Caki2 (cell line): ENCODE results near the gene ADAMTS6. TPM values are rescaled to one million over a fixed set of nuclear protein-coding genes. Genes with fewer than 3 reads are reported as not detected.
A peak's percentile ranks its signal among the peaks of the same experiment; 100 is the strongest.

Experiments
- DNase-seq: peaks from one replicate; pipeline ENCODE4 v3.0.0-alpha.2; 2015; ENCODE audit warnings: low read depth
- in situ Hi-C: cut with HindIII; loops from 2 replicates; pipeline ENCODE4 v1.10.0; 2016; ENCODE audit warnings: low sequenced_read_pairs, low pct_unique_long_range_greater_than_20kb, mixed read lengths
- total RNA-seq: library from RNA; depleted of rRNA; stranded (reverse); fragments of >200 nt; shearing (Covaris generic); gene quantifications from 2 replicates; pipeline ENCODE4 v1.2.3, GENCODE V29; 2014; ENCODE audit warnings: low replicate concordance

ADAMTS6 gene
- total RNA-seq, 1 experiment from 2014 or later, result not detected

DNA sequence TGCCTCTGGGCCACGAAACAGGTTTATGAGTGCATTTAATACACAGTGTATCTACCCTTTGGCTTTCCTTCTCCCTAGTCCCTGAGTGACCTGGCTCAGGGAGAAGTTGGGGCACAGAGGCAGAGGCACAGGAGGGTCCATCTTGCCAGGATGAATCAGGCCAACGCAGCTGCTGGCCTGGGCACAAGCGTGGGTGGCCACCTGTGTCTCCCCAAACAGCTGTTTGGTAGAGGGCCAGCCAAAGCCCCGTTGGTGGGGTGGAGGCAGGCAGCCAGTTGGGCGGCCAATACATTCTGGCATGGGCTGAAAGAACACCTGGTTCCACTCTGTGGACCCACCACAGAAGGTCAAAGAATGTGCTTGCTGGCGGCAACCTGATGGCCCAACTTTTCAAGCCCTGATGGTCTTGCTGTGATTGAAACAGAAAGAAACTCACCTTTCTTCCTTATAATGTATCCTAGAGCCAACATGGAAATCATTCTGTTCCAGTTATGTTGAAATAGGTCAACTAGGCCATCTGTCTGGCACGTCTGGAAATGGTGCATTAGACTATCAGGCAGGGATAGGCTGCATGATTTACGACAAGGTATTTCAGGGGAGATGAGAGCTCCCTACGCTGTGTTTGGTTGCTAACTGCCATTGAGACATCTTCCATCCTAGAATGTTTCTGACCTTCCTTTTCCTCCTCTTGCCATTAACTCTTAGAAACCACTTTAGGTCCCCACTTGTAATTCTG, 337.4 kb downstream of the ADAMTS6 start:
- in situ Hi-C loops, result no loop called here
- no peak for DNase-seq

DNA sequence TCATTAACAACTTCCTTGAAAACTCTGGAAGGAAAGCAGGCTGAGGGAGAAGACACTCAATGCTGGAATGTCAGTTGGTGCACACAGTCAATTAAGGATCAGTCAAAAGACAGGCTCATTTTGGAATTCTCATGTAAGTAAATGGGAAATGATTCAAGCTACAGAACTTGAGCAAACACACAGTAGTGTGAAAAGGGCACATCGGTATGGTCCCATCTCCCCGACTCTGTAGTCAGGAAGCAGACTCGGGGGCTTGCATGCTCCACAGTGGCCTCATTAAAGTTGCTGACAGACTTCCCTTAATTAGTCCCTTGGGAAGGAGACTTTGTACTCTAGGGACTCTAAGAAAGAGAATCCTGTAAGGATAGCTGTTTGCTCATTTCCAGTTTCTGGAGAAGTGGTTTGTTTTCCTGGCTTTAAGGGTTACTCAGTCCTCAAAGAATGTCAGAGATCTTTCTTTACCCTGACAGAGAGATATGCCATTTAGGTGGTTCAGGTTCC, 339.2 kb downstream of the ADAMTS6 start:
- DNase-seq, result no peak
- in situ Hi-C loops, result no loop called here

DNA sequence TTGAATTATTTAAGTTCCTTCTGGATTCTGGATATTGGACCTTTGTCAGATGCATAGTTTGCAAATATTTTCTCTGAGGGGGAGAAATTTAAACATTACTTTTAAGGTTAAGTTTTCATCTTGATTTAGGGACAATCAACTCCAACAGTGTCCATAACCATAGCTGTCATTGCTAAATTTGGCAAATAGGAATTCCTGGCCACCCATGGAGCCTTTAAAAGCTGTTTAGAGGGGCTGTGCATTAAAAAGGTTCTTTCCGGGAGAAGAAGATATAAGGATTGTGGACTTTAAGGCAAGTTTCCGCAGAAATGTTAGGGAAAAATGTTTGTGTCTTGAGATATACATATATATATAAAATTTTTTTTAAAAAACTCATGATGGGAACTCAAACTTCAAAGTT, 339.7 kb downstream of the ADAMTS6 start:
- in situ Hi-C loops, result no loop called here
- no peak for DNase-seq

DNA sequence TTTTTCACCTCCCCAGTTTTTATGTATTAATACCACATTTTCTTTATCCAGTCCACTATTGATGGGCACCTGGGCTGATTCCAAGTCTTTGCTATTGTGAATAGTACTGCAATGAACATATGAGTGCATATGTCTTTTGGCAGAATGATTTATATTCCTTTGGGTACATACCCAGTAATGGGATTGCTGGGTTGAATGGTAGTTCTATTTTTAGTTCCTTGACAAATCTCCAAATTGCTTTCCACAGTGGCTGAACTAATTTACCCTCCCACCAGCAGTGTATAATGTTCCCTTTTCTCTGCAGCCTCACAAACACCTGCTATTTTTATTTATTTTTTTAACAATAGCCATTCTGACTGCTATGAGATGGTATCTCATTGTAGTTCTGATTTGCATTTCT, 340.2 kb downstream of the ADAMTS6 start:
- in situ Hi-C loops, result no loop called here
- no peak for DNase-seq

DNA sequence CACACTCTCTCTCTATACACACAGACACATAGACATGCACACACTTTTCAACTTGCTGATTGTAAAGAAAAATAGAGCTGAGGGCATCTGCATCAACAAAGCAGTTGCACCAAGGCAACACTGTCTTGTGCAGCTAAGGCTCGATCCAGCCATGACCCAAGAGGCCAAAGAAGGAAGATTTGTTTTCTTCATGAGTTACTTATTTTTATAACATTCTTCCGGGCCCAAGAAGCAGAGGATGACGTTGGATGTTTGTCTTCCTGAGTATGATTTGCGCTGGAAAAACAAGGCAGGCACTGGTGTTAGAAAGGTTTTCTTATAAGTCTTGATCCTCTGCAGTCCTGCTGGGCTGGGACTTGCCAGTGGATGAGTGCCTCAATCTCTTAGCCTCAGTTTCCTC, 344.1 kb downstream of the ADAMTS6 start:
- in situ Hi-C loops, result no loop called here
- peak; percentile 37 for DNase-seq

DNA sequence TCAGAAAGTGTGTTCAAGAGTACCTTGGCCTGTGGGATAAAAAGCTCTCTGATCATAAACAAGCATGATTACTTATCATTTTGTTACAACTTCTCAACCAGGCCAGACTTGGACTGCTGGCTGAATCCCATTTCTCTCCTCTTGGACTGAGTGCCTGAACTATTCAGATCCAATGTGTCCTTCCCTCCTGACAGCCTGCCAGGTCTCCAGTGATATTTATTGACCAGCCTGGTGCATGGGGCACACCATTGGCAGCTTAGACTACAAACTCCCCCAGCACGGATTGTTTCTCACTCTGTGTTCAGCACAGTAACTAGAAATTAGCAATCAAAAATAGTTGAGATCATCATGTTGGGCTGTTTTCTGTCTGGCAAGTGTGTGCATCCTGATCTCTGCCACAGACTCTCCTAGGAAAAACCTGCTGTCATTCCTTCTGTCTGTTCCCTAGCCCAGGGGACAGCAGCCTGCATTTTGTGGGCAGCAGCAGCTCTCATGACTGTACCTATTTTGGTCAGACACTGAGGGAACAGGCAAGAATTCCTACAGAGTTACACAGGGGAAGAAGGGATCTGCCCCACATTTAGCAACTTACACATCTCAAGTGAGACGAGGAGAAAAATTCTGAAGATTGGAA, 348.1 kb downstream of the ADAMTS6 start:
- in situ Hi-C loops, result no loop called here
- no peak for DNase-seq

DNA sequence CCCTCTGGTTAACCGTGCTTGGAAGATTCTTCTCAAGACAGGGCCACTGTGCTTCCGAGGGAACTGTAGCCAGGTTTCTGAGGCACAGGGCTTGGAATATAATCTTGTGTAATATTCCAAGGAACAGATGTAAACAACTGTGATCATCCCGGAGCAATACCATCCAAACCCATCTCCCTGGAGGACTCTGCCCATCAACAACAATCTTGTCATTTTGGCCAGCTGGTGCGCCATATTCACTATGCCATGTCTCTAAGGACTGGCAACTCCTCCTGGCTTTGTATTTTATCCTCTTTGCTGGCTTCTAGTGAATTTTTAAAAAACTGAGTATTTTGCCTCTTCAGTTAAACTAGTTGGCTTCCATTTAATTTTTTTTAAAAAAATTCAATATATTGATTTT, 349.3 kb downstream of the ADAMTS6 start:
- in situ Hi-C loops, result no loop called here
- no peak for DNase-seq

DNA sequence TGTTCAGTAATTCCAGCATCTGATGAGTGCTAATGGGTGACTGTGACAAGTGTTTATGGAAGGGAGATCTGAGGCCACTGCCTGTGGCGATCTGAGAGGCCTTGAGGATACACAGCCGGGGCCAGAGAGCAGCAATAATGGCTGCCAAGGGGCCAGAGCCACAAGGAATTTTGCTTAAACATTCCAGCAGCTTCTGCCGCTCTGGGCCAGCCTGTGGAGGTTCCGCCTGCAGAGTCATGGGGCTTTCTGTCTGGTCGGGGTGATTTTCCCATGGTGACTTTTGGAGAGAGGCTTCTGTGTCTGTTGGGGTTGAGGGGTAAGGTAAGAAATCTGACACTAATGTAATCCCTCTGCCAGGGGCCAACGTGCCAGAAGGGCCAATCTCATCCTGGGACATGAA, 353.5 kb downstream of the ADAMTS6 start:
- DNase-seq, result no peak
- in situ Hi-C loops, result no loop called here

DNA sequence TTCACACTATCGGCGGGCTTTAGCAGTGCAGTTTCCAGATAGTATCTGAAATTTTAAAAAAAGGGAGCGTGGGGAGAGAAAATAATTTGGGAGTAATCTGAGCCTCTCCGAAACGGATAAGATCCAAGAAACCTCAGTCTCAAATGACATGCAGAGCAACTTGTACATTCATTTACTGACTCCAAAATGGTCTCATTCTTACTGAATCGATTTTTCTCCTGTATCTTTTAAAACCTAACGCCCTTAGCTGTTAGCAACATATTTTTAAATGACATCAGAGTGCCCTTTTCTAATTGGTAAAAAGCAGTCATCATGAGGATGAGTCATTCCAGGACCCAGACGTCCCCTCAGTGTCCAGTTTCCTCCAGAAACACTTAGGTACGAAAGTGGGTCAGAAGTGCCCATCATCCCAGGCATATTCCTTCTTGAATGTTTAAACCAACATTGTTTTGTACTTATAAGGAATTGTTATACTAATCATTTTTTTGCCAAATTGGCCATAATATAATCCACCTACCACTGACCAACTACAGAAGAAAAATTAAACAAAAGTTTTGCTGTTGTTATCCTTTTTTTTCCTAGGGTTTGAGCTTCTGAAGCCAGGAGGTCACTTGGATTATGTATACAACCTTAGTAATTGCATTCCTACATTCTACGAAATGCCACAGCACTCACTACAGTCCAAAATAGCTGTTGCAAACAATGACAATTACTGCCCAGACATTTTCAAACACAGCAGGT, 354.4 kb downstream of the ADAMTS6 start:
- in situ Hi-C loops, result no loop called here
- no peak for DNase-seq

DNA sequence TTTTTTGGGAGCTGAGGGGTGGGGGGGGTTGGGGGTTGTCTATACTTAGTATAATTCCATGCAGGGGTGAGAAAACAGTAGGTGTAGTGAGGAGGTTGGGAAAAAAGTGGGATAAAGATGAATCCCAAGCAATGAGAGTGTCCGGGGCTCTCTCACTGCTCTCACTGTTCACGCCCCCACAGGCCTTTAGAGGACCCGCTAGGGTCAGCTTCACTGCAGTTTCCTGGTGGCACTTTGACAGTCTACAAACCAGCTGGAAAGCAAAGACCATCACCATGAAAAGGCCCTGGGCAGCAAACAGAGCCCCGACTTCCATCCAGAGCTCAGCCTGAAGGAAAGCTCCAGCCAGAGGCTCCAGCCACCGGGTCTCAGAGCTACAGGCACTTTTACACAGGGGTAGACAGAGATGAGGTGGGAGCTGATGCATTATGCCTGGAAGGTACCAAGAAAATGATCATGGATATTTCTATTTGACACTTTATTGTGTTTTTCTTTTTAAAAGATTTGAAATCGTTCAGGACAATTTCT, 355.1 kb downstream of the ADAMTS6 start:
- DNase-seq, result no peak
- in situ Hi-C loops, result no loop called here

DNA sequence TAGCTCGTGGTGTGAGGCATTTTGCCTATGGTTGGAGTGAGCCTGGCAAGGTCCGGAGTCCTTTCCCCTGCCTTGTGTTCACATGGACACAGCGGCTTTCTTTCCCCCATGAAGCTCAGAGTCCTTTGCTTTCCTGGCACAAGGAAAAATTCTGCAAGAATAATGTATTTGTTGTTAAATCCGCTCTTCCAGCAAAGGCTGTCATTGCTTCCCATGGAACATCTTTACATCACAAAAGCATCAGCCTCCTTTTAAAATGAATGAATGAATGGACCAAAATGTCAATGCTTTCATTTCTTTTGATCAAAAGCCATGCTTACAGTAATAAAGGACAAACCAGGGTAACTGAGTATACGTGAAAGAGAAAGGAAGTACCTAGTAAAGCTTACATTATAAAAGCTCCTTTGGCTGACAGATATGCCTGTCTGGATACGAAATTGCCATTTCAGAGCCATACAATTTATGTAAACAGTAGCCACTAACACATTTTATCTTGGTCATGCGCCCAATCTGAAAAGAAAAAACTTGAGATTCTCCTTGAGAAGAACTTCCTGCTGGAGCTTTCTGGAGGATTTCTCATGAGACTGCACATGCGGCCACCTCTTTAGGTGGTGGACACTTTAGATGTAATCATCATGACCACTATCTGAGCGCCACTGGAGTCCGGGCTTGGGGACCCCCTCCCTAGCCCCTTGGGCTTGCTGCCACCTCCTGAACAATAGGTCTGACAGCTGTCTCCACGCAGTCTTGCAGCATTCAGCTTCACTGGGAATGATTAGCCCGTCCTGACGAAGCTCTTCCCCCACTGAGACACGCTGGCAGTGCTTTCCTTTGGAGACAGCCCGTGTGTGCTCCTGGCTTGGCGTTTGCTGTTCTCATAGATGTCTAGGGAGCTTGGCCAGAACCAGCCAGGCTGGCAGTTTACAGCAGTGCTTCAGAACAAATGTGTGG, 355.9 kb downstream of the ADAMTS6 start:
- no peak for DNase-seq
- in situ Hi-C loops, result no loop called here

DNA sequence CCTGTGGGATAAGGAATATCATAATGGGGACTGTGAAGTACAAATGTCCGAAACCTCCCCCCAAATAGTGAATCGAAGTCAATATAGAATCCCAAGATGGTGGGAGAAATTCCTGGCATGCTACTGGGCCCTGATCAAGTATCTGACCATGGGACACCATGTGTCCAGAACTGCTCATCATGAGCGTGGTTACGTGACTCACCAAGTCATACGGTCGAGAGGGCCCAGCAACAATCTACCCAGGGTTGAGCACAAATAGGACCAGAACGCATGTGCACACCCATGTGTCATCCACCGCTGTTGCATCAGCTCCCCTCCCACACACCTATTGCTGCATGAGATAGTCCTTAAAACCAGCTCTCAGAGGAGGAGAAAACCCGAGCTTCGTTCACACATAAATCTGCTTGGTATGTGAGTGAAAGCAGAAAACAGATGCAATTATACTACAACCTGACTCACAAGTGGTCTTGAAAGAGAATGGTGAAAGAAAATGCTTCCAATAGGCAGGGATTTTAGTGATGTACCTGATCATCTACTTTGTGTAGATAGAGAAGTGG, 359.8 kb downstream of the ADAMTS6 start:
- in situ Hi-C loops, result no loop called here
- DNase-seq, result no peak

DNA sequence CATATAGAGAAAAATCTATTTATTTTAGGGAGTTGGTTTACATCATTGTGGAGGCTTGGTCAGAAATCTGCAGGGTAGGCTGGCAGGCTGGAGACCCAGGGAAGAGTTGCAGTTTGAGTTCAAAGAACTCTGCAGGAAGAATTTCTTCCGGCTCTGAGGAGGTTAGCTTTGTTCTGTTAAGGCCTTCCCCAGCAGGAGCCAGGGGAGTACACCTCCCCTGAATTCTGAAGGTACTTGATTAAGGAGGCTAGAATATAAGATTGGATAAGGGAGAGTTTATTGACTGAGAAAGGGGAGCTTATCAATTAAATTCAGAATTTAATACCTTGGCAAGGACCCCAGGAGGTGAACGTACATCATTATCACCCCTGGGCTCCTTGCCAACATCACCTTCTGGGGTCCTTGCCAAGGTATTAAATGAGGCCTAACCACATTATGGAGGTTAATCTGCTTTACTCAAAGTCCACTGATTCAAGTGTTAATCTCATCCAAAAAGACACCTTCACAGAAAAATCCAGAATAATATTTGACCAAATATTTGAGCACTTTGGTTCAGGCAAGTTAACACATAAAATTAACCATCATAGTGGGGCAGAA, 361.3 kb downstream of the ADAMTS6 start:
- no peak for DNase-seq
- in situ Hi-C loops, result no loop called here

DNA sequence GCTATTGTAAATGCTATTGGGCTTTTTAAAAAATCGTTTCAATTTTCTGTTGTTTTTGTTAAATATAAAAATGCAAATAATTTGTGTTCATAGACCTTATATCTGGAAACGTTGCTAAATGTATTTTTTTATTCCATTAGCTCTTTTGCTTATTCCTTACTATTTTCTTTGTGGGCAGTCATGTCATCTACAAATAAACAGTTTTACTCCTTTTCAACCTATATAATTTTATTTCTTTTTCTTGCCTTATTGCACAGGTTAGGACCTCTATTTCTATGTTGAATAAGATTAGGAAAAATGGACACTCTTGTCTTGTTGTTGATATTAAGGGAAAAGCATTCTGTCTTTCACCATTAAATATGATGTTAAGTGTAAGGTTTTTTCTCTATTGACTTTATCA, 364.2 kb downstream of the ADAMTS6 start:
- DNase-seq, result no peak
- in situ Hi-C loops, result no loop called here

DNA sequence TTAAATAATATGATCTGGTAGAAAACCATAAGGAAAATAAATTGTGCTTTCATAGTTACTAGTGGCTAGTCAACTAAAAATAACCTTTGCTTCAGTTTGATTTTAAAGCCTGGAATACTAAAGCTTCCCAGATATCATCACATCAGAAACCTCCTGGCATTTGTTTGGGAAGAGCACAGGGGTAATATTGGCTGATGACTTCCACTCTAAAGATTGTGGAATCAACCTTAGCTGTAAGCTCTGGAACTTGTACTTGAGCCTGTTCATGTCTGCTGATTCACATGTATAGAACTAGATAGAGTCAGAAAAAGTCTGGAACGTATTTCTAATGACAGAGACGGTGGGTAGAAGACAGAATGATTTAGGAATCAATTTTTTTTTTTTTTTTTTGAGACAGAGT, 367.9 kb downstream of the ADAMTS6 start:
- DNase-seq, result no peak
- in situ Hi-C loops, result no loop called here

DNA sequence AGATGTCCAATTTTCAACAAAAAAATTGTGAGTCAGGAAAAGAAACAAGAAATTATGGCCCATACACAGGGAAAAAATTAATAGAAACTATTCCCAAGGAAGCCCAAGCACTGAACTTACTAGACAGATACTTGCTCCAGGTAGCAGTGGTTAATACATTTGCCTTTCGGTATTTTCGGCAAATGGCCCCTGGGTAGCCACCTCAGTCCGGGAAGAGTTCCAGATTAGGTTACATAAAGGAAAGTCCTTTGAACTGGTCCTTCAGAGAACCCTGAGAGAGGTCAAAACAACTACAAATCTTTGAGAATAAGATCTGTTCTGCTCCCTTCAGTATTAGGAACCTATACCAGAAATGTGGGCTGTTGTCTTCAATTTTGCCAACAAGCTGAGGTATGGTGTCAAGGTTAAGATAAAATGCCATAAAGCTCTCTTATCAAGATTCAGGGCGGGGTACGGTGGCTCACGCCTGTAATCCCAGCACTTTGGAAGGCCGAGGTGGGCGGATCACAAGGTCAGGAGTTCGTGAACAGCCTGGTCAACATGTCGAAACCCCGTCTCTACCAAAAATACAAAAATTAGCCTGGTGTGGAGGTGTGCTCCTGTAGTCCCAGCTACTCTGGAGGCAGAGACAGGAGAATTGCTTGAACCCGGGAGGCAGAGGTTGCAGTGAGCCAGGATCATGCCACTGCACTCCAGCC, 369.6 kb downstream of the ADAMTS6 start:
- in situ Hi-C loops, result no loop called here

More for the DNA sequence above, 369.6 kb downstream of the ADAMTS6 start:
- DNase-seq, result no peak
